Kidney (tissue), 14 donors: Measurements from ENCODE around the gene PYGB. TPM values are rescaled to one million over a fixed set of nuclear protein-coding genes. Genes with fewer than 3 reads are reported as not detected.

Experiments
- DNase-seq, 5 donors: peaks; one replicate each; pipeline ENCODE4 v3.0.0-alpha.2; 2013 to 2020
- FAIRE-seq: peaks from 2 replicates; lab custom pipeline; 2012; peaks lifted over from hg19 to GRCh38; lab: Jason Lieb, UNC
- H3K27ac ChIP-seq, 2 donors: one replicate each; pipeline ENCODE4 v1.7.0; 2013; ENCODE audit warnings: low read depth in 2 of 2, low read length in 2 of 2, inconsistent platforms in 1 of 2
- H3K27me3 ChIP-seq: one replicate; pipeline ENCODE4 v1.7.1; 2013; ENCODE audit warnings: low read length, inconsistent platforms; ENCODE audit not compliant: control insufficient read depth, insufficient read depth
- H3K36me3 ChIP-seq, 3 donors: one replicate each; pipeline versions ENCODE4 v1.7.0 to v1.7.1; 2013; ENCODE audit warnings: low read length in 3 of 3, control low read depth in 1 of 3, inconsistent platforms in 1 of 3; ENCODE audit not compliant: insufficient read depth in 3 of 3, control insufficient read depth in 2 of 3
- H3K4me1 ChIP-seq, 3 donors: one replicate each; pipeline versions ENCODE4 v1.7.0 to v1.7.1; 2013; ENCODE audit warnings: low read length in 3 of 3, inconsistent platforms in 1 of 3, low read depth in 1 of 3; ENCODE audit not compliant: control insufficient read depth in 2 of 3, insufficient read depth in 2 of 3
- H3K4me3 ChIP-seq, 3 donors: one replicate each; pipeline versions ENCODE4 v1.7.0 to v1.8.1; 2013; ENCODE audit warnings: low read length in 3 of 3, control low read depth in 1 of 3, inconsistent platforms in 1 of 3
- H3K9ac ChIP-seq, 3 donors: one replicate each; pipeline versions ENCODE4 v1.7.0 to v1.7.1; 2013; ENCODE audit warnings: low read length in 3 of 3, control low read depth in 1 of 3, inconsistent platforms in 1 of 3
- H3K9me3 ChIP-seq, 3 donors: one replicate each; pipeline versions ENCODE4 v1.7.0 to v1.7.1; 2013; ENCODE audit warnings: low read length in 3 of 3, control low read depth in 1 of 3, inconsistent platforms in 1 of 3; ENCODE audit not compliant: control insufficient read depth in 2 of 3, insufficient read depth in 1 of 3
- intact Hi-C: fragments of 100-400 bp; cut with DNase I; formaldehyde crosslinking; loops from one replicate; pipeline ENCODE4 v1.11.1; 2022
- polyA plus RNA-seq: library from polyadenylated mRNA; stranded (reverse); fragments of 350-450 nt; fragmentation: Illumina TruSeq; extraction: RNeasy Lipid Tissue Mini Kit (QIAGEN cat#74804); gene quantifications from one replicate; pipeline ENCODE4 v1.2.3, GENCODE V29; 2014; ENCODE audit warnings: low read depth, low replicate concordance; ENCODE audit not compliant: insufficient read depth
- total RNA-seq: library from RNA; stranded (reverse); fragmentation: NEBNext Ultra II Directional; extraction: Animal tissue kit (Norgen Biotek cat#: 25700); gene quantifications from one replicate; pipeline ENCODE4 v1.2.1, GENCODE V29; 2021
- TF ChIP-seq, protein P1 (sequence below): IDR thresholded peaks from 3 replicates; pipeline ENCODE4 v1.5.1; 2012; ENCODE audit warnings: mild to moderate bottlenecking, moderate library complexity, borderline replicate concordance; ENCODE audit not compliant: insufficient read depth; ENCODE audit errors: extremely low read depth
- donor health status: control.
- donor health status: control.
- donor health status: control.
- donor health status: control.
- donor health status: control.
- donor health status: DM: yes; HTN: yes; CAD: no.
- donor health status: Normal renal cell carcinoma (clear cell type).

PYGB gene
- total and polyA plus RNA-seq, 2 donors from 2014 or later: 50.9 to 176 TPM

DNA sequence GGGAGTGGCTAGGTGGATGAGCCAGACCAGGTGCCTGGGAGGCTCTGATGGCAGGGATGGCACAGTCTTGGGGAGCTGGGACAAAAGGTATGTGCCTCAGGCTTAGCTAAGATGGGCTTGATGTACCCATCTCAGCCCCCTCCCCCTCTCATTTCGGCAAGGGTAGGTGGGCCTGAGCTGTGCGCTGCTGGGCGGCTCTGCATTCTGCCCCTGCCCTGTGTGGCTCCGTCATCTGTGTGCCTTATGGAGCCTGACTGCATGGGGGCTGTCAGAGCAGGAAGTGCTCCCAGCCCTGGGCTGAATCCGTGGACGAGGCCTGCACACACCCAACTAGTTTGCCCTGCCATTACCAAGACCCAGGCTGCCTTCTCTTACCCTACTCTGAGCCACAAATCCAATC lies 54.7 kb downstream of the PYGB start:
- Histone ChIP-seq H3K27me3 (no peaks in the 10 kb centered on the region), H3K9ac (no peak overlapping the region), H3K4me1 (no peaks in the 10 kb centered on the region), H3K4me3 (no peak overlapping the region), H3K36me3 (peaks cover 0 to 4% (median 3%) of the 10 kb centered on the region in 3 donors), H3K27ac (no peak overlapping the region), H3K9me3 (no peaks in the 10 kb centered on the region)
- FAIRE-seq (no peak), DNase-seq (no peak)
- intact Hi-C loops: no loop called here
- TF ChIP-seq, protein P1, sequence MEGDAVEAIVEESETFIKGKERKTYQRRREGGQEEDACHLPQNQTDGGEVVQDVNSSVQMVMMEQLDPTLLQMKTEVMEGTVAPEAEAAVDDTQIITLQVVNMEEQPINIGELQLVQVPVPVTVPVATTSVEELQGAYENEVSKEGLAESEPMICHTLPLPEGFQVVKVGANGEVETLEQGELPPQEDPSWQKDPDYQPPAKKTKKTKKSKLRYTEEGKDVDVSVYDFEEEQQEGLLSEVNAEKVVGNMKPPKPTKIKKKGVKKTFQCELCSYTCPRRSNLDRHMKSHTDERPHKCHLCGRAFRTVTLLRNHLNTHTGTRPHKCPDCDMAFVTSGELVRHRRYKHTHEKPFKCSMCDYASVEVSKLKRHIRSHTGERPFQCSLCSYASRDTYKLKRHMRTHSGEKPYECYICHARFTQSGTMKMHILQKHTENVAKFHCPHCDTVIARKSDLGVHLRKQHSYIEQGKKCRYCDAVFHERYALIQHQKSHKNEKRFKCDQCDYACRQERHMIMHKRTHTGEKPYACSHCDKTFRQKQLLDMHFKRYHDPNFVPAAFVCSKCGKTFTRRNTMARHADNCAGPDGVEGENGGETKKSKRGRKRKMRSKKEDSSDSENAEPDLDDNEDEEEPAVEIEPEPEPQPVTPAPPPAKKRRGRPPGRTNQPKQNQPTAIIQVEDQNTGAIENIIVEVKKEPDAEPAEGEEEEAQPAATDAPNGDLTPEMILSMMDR: no peak

DNA sequence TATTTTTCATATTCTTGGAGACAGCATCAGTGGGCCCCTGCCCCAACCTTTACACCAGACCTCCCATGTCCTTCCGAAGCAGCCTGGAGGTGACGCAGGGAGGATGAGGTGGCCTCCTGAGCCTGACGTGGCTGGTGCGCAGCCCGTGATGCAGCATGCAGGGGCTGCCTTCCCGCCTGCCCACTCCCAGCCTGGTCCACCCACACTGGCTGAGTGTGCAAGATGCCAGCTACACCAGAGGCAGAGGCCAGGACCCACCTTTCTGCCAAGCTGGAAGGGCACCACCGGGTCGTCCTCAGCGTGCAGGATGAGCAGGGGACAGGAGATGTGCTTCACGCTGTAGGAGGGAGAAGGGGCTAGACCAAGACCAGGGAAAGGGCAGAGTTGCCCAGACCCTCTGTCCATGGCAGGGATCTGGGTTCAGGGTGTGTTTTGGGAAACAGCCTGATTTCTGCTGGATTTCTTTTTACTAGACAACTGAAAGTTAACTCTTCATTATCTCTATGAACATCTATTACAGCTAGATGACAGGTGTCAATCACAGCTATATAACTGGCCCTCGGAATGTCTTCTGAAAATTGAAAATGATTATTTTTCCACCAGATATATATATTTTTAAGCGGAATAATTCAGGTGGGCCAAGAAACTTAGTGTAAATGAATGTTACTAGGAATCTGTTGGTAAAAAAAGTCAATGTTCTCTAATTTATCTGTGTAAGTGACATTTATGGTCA lies 55.6 kb downstream of the PYGB start:
- DNase-seq: no peak
- no peaks in the 10 kb centered on the region for H3K4me1 ChIP-seq
- no peaks in the 10 kb centered on the region for H3K9me3 ChIP-seq
- no peak overlapping the region for H3K9ac ChIP-seq
- no peak overlapping the region for H3K4me3 ChIP-seq
- TF ChIP-seq, protein P1: no peak
- H3K27ac ChIP-seq: no peak overlapping the region
- H3K27me3 ChIP-seq: no peaks in the 10 kb centered on the region
- no peak for FAIRE-seq
- H3K36me3 ChIP-seq: peaks cover 0 to 4% (median 3%) of the 10 kb centered on the region in 3 donors
- intact Hi-C loops: no loop called here

DNA sequence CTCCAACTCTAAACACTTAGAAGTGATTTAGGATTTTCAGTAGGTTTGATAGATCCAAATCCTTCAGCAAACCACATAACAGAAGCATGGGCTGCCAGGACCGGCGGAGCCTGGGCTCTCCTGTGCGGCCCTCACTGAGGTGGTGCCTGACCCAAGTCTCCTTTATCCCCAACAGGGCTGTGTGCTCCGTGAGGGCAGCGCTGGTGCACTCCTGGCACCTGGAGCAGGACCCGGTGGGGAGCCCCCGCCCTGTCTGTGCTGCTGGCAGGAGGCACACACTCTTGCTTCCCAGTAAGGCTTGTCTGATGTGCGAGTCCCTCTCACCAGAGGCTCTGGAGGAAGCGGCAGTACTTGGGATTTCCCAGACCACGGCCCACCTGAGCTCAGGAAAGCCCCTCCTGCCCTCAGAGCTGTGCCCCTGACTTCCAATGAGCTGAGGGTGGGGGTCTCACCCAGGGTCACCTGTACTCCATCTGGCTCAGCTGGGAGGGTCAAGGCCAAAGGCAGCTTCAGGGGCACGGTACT lies 56.2 kb downstream of the PYGB start:
- H3K27ac ChIP-seq: no peak overlapping the region
- TF ChIP-seq, protein P1: no peak
- H3K9ac ChIP-seq: no peak overlapping the region
- no peaks in the 10 kb centered on the region for H3K4me1 ChIP-seq
- peaks cover 0 to 3% (median 2%) of the 10 kb centered on the region in 3 donors for H3K36me3 ChIP-seq
- DNase-seq (no peak), FAIRE-seq (no peak)
- H3K9me3 ChIP-seq: no peaks in the 10 kb centered on the region
- intact Hi-C loops: no loop called here
- H3K27me3 ChIP-seq: no peaks in the 10 kb centered on the region
- H3K4me3 ChIP-seq: no peak overlapping the region
